Thymus (tissue), 11 donors: Measurements from ENCODE around the gene GNG2. TPM values are rescaled to one million over a fixed set of nuclear protein-coding genes. Genes with fewer than 3 reads are reported as not detected.

Source experiments
- DNase-seq, 9 donors: peaks; one replicate each; pipeline ENCODE4 v3.0.0-alpha.2; 2013; ENCODE audit warnings: low spot score in 9 of 9, low read depth in 6 of 9, missing footprints in 1 of 9
- H3K27ac ChIP-seq, 2 donors: one replicate each; pipeline ENCODE4 v1.5.1; 2013; ENCODE audit warnings: control low read depth in 1 of 2, low read depth in 1 of 2, low read length in 1 of 2, mild to moderate bottlenecking in 1 of 2, moderate library complexity in 1 of 2
- H3K27me3 ChIP-seq, 2 donors: one replicate each; pipeline ENCODE4 v1.5.1; 2013; ENCODE audit warnings: low read length in 1 of 2; ENCODE audit not compliant: control insufficient read depth in 2 of 2, insufficient read depth in 1 of 2
- H3K36me3 ChIP-seq, 2 donors: one replicate each; pipeline ENCODE4 v1.5.1; 2013; ENCODE audit warnings: low read length in 1 of 2, mild to moderate bottlenecking in 1 of 2, moderate library complexity in 1 of 2; ENCODE audit not compliant: control insufficient read depth in 2 of 2, insufficient read depth in 2 of 2
- H3K4me1 ChIP-seq, 2 donors: one replicate each; pipeline ENCODE4 v1.5.1; 2013; ENCODE audit warnings: low read length in 2 of 2; ENCODE audit not compliant: control insufficient read depth in 2 of 2, insufficient read depth in 2 of 2
- H3K4me3 ChIP-seq, 2 donors: one replicate each; pipeline ENCODE4 v1.5.1; 2013; ENCODE audit warnings: low read length in 2 of 2, control low read depth in 1 of 2, mild to moderate bottlenecking in 1 of 2
- H3K9me3 ChIP-seq, 2 donors: one replicate each; pipeline ENCODE4 v1.5.1; 2013; ENCODE audit warnings: low read length in 1 of 2, mild to moderate bottlenecking in 1 of 2; ENCODE audit not compliant: control insufficient read depth in 2 of 2, insufficient read depth in 1 of 2
- WGBS: extraction: QIAGEN DNeasy Blood & Tissue Kit; methylation state at CpG from one replicate; pipeline ENCODE4 v1.1.7; 2013; 5-methylcytosine and 5-hydroxymethylcytosine counted together
- polyA plus RNA-seq: library from polyadenylated mRNA; stranded (reverse); fragments of 200-250 nt; gene quantifications from one replicate; pipeline ENCODE4 v1.2.3, GENCODE V29; 2013
- total RNA-seq: library from RNA; stranded (reverse); fragments of 120-200 nt; gene quantifications from one replicate; pipeline ENCODE4 v1.2.4, GENCODE V29; 2013
- donor health status: healthy.

Gene GNG2
- total and polyA plus RNA-seq, 2 donors = 43.6 to 49.4 TPM

DNA sequence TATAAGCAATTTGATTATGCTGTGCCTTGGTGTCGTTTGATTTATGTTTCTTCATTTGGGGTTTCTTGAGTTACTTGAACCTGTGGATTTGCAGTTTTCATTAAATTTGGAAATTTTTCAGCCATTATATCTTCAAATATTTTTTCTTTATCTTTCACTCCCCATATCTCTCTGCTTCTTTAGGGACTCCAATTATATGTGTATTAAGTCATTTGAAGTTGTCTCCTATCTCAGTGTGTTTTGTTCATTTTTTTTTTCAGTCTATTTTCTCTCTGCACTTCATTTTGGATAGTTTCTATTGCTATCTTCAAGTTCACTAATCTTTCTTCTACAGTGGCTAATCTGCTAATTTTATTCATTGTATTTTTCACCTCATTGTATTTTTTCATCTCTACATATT is 99.5 kb downstream of the GNG2 start:
- DNase-seq = no peak
- H3K4me3 ChIP-seq = no peak overlapping the region
- H3K9me3 ChIP-seq = peaks cover 0 to 3% of the 10 kb centered on the region in 2 donors
- WGBS = 98% methylated on average over 1 of the region's 1 CpG
- no peak overlapping the region for H3K27ac ChIP-seq
- H3K4me1 ChIP-seq = no peaks in the 10 kb centered on the region
- peaks cover 14 to 20% of the 10 kb centered on the region in 2 donors for H3K36me3 ChIP-seq
- no peaks in the 10 kb centered on the region for H3K27me3 ChIP-seq

DNA sequence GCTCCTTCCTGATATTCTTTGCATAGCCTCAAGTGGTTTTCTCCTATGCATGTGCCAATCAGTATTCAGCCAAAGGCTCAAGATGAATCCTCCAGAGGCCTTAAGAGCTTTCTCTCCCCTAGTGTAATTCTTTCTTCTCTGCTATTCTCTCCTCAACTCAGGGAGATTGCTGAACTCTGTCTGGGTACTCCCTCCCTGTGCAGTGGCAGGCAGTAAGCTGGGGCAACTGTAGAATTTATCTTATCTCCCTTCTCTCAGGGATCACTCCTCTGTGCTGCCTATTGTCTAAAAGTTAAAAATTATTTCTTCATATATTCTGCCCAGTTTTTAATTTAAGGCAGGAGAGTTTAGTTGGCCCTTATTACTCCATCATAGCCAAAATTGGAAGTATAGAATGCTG is 100.5 kb downstream of the GNG2 start:
- Histone ChIP-seq H3K27me3 (no peaks in the 10 kb centered on the region), H3K9me3 (peaks cover 0 to 3% of the 10 kb centered on the region in 2 donors), H3K4me3 (no peak overlapping the region), H3K27ac (no peak overlapping the region), H3K36me3 (peaks cover 14 to 20% of the 10 kb centered on the region in 2 donors), H3K4me1 (no peaks in the 10 kb centered on the region)
- no peak for DNase-seq

DNA sequence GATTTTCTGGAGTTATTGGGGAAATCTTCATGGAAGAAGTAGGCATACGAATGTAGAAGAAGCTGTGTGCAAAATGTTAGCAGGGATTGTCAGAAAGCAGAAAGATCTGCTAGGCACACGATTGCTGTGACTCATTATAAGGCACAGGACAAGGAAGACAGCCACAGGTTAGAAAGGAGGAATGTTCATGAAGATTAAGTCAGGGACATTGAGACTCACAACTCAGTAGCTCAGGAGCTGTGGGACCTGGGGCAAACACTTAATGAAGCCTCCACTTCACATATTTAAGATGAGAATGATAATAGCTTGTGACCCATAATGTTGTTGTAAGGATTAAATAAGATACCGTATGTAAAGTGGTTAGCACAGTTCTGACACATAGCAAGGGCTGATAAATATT is 102.3 kb downstream of the GNG2 start:
- Histone ChIP-seq H3K36me3 (peaks cover 11 to 14% of the 10 kb centered on the region in 2 donors), H3K27ac (no peak overlapping the region), H3K4me3 (no peak overlapping the region), H3K4me1 (no peaks in the 10 kb centered on the region), H3K9me3 (peaks cover 0 to 3% of the 10 kb centered on the region in 2 donors), H3K27me3 (no peaks in the 10 kb centered on the region)
- no peak for DNase-seq
- 53% methylated on average over 3 of the region's 3 CpGs for WGBS

DNA sequence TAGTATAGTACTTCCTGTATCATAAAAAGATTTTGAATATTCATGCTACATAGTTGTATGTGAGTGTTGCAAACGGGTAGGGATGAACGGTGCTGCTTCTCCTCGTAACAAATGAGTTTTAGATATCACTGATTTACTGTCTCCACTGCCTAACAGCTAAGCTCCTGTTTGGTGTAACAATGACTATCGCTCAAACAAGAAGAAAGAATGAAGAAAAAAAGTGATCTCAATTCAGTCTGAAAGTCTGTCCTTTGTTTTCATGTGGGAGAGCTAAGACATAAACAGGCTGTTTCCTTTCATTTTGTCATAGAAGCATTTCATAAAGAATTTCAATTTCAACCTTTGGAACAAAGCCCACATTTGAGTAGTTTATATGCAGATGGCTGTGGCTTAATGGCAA is 102.9 kb downstream of the GNG2 start:
- Histone ChIP-seq H3K27ac (no peak overlapping the region), H3K4me1 (no peaks in the 10 kb centered on the region), H3K27me3 (no peaks in the 10 kb centered on the region), H3K4me3 (no peak overlapping the region), H3K9me3 (peaks cover 0 to 1% of the 10 kb centered on the region in 2 donors), H3K36me3 (peaks cover 7 to 11% of the 10 kb centered on the region in 2 donors)
- no peak for DNase-seq
- WGBS = 22% methylated on average over 4 of the region's 4 CpGs

- Histone ChIP-seq H3K27me3 (no peaks in the 10 kb centered on the region), H3K4me1 (no peaks in the 10 kb centered on the region), H3K27ac (no peak overlapping the region), H3K36me3 (no peaks in the 10 kb centered on the region), H3K9me3 (no peaks in the 10 kb centered on the region), H3K4me3 (no peak overlapping the region)
- no peak for DNase-seq
- 96% methylated on average over 2 of the region's 2 CpGs for WGBS
Observed at GRCh38 chr14:51967521-51967920, 107.1 kb downstream of the GNG2 start.

DNA sequence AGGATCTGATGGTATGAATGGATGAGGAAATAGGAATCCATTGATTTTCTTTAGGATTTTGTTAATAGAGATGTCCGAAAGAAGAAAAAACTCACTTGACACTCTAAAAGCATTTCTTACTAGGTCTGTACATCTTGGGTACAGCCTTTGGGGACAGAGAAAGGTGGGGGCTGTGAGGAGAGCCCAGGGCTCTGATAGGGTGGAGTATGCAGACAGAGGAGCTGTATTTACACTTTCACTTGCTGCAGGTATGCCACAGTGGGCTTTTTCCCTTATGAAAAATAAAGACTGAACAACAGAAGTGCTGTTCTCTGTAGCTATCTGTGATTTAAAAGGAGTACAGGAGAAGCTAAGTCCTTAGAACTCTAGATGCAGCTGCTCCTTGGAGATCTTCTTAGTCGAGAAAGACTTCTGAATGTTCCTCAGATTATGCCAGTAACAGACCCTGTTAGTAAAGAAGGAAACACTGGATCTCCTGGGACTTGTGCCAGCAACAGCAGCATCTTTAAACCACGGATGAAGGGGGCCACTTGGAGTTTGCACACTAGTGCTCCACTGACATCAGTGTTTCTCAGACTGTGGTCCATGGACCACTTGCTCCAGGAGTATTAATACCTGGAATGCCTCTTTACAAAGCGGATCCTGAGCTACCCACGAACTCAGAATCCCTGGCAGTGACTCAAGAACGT is 109.6 kb downstream of the GNG2 start:
- no peaks in the 10 kb centered on the region for H3K27me3 ChIP-seq
- H3K4me3 ChIP-seq = no peak overlapping the region
- 82% methylated on average over 6 of the region's 6 CpGs for WGBS
- no peaks in the 10 kb centered on the region for H3K4me1 ChIP-seq
- no peaks in the 10 kb centered on the region for H3K9me3 ChIP-seq
- no peak overlapping the region for H3K27ac ChIP-seq
- H3K36me3 ChIP-seq = no peaks in the 10 kb centered on the region
- no peak for DNase-seq

GRCh38 chr14:51972566-51972965 is 112.2 kb downstream of the GNG2 start:
- no peak for DNase-seq
- H3K27me3 ChIP-seq = no peaks in the 10 kb centered on the region
- H3K4me1 ChIP-seq = no peaks in the 10 kb centered on the region
- no peaks in the 10 kb centered on the region for H3K36me3 ChIP-seq
- no peak overlapping the region for H3K27ac ChIP-seq
- no peaks in the 10 kb centered on the region for H3K9me3 ChIP-seq
- H3K4me3 ChIP-seq = no peak overlapping the region
- WGBS = 96% methylated on average over 7 of the region's 7 CpGs

DNA sequence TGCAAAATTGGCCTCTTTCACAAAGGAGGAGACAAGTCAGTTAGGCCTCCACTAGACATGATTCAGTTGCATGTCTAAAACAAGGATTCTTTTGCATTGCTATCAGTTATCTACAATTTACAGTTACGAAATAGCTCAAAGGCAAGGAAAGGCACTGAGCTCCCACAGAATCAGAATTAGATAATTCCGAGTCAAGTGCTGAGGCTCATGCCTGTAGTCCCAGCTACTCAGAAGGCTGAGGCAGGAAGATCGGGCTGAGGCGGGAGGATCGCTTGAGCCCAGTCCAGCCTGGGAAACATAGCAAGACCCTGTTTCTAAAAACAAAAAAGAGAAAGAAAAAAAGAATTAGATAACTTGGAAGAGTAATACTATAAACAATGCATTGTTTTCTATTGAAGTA is 116.7 kb downstream of the GNG2 start:
- Histone ChIP-seq H3K4me3 (no peak overlapping the region), H3K4me1 (no peaks in the 10 kb centered on the region), H3K36me3 (no peaks in the 10 kb centered on the region), H3K27ac (no peak overlapping the region), H3K27me3 (no peaks in the 10 kb centered on the region), H3K9me3 (no peaks in the 10 kb centered on the region)
- DNase-seq = no peak
- WGBS = 97% methylated on average over 5 of the region's 5 CpGs

DNA sequence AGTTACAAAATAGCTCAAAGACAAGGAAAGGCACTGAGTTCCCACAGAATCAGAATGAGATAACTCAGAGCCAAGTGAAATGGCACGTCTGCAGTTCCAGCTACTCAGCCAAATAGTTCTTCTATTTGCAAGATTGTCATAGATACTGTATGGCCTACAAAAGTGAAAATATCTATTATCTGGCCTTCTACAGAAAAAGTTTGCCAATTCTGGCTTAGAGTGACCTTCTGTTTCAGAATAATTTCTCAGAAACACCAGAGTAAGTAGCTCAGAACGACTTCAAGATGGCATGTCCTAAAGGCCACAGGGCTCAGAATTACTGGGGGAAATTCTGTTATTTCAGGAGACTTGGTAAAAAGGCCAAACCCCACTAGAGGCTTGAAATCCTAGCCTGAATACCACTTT is 118.3 kb downstream of the GNG2 start:
- Histone ChIP-seq H3K27ac (no peak overlapping the region), H3K4me3 (no peak overlapping the region), H3K36me3 (no peaks in the 10 kb centered on the region), H3K9me3 (no peaks in the 10 kb centered on the region), H3K4me1 (no peaks in the 10 kb centered on the region), H3K27me3 (no peaks in the 10 kb centered on the region)
- DNase-seq = no peak
- WGBS = 83% methylated on average over 2 of the region's 2 CpGs
